DND-41 (cell line): Measurements from ENCODE around the gene TNS3.

Experiments used
- ATAC-seq: fragments of 200-7000 bp; cut with Tn5 transposase; 3 replicates; pipeline ENCODE4 v1.9.1; 2021; ENCODE audit warnings: low read depth; ENCODE audit not compliant: insufficient read depth
- DNase-seq: peaks from one replicate; pipeline ENCODE4 v3.0.0-alpha.2; 2020
- H2AFZ ChIP-seq: 2 replicates; pipeline ENCODE4 v1.6.0; 2012; ENCODE audit warnings: low read depth, low read length
- H3K27ac ChIP-seq: 2 replicates; pipeline ENCODE4 v1.5.1; 2012; ENCODE audit warnings: low read length, inconsistent platforms
- H3K27me3 ChIP-seq: fragments of 200-600 bp; sonication (generic); 2 replicates; pipeline ENCODE4 v1.6.0; 2012; ENCODE audit warnings: low read length, mild to moderate bottlenecking, inconsistent platforms; ENCODE audit not compliant: insufficient read depth, poor library complexity
- H3K36me3 ChIP-seq: 2 replicates; pipeline ENCODE4 v1.5.1; 2012; ENCODE audit warnings: low read length, inconsistent platforms; ENCODE audit not compliant: insufficient read depth
- H3K4me1 ChIP-seq: 2 replicates; pipeline ENCODE4 v1.5.1; 2012; ENCODE audit warnings: mild to moderate bottlenecking, low read length; ENCODE audit not compliant: insufficient read depth
- H3K4me2 ChIP-seq: 2 replicates; pipeline ENCODE4 v1.6.0; 2012; ENCODE audit warnings: mild to moderate bottlenecking, moderate library complexity, low read length, inconsistent platforms; ENCODE audit not compliant: insufficient read depth
- H3K4me3 ChIP-seq, 2 experiments: fragments of 200-600 bp in 1 of 2; shearing (Covaris generic) in 1 of 2; 2 replicates each; pipeline ENCODE4 v1.5.1; 2012 to 2016; ENCODE audit warnings: inconsistent platforms in 2 of 2, low read length in 2 of 2, mild to moderate bottlenecking in 2 of 2, low read depth in 1 of 2, moderate library complexity in 1 of 2
- H3K79me2 ChIP-seq: 2 replicates; pipeline ENCODE4 v1.6.0; 2012; ENCODE audit warnings: low read length, inconsistent platforms; ENCODE audit not compliant: insufficient read depth
- H3K9ac ChIP-seq: 2 replicates; pipeline ENCODE4 v1.6.0; 2012; ENCODE audit warnings: low read depth, mild to moderate bottlenecking, inconsistent platforms, low read length, moderate library complexity
- H3K9me3 ChIP-seq: 2 replicates; pipeline ENCODE4 v1.5.1; 2012; ENCODE audit warnings: low read length, moderate library complexity, mild to moderate bottlenecking, inconsistent platforms; ENCODE audit not compliant: insufficient read depth, severe bottlenecking
- H4K20me1 ChIP-seq: 2 replicates; pipeline ENCODE4 v1.6.0; 2012; ENCODE audit warnings: low read length; ENCODE audit not compliant: insufficient read depth
- EZH2 ChIP-seq: IDR thresholded peaks from 3 replicates; pipeline ENCODE4 v1.6.1; 2012; ENCODE audit warnings: borderline replicate concordance, low read depth, mild to moderate bottlenecking, moderate library complexity, low read length, inconsistent platforms; ENCODE audit not compliant: severe bottlenecking
- TF ChIP-seq, protein P1 (sequence below): IDR thresholded peaks from 2 replicates; pipeline ENCODE4 v1.5.1; 2012; ENCODE audit warnings: borderline replicate concordance, low read length, moderate library complexity, mild to moderate bottlenecking; ENCODE audit not compliant: poor library complexity, severe bottlenecking; ENCODE audit errors: extremely low read depth

The TNS3 gene

DNA sequence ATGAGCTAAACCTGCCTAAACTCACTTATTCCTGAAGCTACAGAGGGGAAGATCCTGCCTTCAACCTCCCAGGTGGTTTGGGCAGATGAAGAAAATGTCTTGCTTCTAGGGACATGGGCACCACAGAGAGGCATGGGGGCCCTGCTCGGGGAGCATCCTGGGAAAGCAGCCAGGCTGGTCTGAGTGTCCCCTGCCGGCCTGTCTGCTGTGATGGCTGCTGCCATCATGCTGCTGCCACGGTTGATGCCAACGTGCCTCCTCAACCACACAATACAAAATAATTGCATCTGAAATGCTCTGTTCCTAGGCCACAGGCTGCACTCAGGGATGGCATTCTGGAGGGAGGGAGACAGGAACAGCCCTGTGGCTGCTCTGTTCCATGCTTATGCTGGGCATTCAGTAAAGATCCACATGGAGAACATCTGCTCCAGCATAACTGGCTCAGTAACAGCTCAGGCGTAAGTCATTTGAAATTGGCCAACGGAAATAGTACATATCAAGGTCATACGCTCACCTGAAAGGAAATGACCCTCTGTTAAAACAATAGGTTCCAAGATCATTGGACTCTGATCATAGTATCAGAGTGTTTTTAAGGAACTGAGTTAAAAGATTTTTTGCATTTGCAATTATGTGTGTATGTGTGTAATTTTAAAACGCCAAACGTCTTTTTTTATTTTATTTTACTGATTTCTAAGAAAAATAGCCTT lies 299.0 kb downstream of the TNS3 start:
- H2AFZ ChIP-seq = no peak overlapping the region
- H3K79me2 ChIP-seq = no peaks in the 10 kb centered on the region
- DNase-seq (no peak), ATAC-seq (no peak)
- H3K9ac ChIP-seq = no peak overlapping the region
- H3K4me2 ChIP-seq = no peak overlapping the region
- no peak for TF ChIP-seq EZH2
- TF ChIP-seq, protein P1, sequence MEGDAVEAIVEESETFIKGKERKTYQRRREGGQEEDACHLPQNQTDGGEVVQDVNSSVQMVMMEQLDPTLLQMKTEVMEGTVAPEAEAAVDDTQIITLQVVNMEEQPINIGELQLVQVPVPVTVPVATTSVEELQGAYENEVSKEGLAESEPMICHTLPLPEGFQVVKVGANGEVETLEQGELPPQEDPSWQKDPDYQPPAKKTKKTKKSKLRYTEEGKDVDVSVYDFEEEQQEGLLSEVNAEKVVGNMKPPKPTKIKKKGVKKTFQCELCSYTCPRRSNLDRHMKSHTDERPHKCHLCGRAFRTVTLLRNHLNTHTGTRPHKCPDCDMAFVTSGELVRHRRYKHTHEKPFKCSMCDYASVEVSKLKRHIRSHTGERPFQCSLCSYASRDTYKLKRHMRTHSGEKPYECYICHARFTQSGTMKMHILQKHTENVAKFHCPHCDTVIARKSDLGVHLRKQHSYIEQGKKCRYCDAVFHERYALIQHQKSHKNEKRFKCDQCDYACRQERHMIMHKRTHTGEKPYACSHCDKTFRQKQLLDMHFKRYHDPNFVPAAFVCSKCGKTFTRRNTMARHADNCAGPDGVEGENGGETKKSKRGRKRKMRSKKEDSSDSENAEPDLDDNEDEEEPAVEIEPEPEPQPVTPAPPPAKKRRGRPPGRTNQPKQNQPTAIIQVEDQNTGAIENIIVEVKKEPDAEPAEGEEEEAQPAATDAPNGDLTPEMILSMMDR = no peak
- H3K27ac ChIP-seq = no peak overlapping the region
- no peaks in the 10 kb centered on the region for H4K20me1 ChIP-seq
- no peak overlapping the region for H3K4me3 ChIP-seq
- H3K36me3 ChIP-seq = no peaks in the 10 kb centered on the region
- H3K9me3 ChIP-seq = peaks cover 11% of the 10 kb centered on the region
- no peaks in the 10 kb centered on the region for H3K4me1 ChIP-seq
- no peaks in the 10 kb centered on the region for H3K27me3 ChIP-seq

- Histone ChIP-seq H4K20me1 (no peaks in the 10 kb centered on the region), H3K4me1 (no peaks in the 10 kb centered on the region), H3K27me3 (no peaks in the 10 kb centered on the region), H2AFZ (no peak overlapping the region), H3K9ac (no peak overlapping the region), H3K36me3 (no peaks in the 10 kb centered on the region), H3K4me3 (no peak overlapping the region), H3K4me2 (no peak overlapping the region), H3K9me3 (peaks cover 11% of the 10 kb centered on the region), H3K79me2 (no peaks in the 10 kb centered on the region), H3K27ac (no peak overlapping the region)
- TF ChIP-seq EZH2 = no peak
- TF ChIP-seq, protein P1 = no peak
- DNase-seq (no peak), ATAC-seq (no peak)
Measured at GRCh38 chr7:47281966-47282643, 299.8 kb downstream of the TNS3 start.

DNA sequence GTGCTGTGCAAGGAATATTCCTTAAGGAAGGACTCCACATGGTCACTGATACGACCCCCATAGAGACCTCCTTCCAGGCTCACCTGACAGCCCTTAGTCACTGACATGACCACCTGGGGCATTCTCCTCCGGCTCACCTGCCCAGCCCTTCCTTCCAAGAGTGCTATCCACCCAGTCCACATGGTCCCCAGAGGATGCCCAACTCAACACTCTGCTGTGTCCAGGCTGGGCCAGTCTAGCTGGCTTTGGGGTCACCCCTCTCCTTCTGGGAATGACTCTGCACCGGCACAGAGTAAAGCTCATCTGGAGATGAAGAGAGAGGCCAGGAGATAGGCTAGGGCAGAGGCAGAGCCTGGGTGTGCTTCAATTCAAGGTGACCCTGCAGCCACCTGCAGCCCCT lies 300.8 kb downstream of the TNS3 start:
- Histone ChIP-seq H3K9me3 (peaks cover 11% of the 10 kb centered on the region), H3K4me1 (no peaks in the 10 kb centered on the region), H3K36me3 (no peaks in the 10 kb centered on the region), H3K27ac (no peak overlapping the region), H2AFZ (no peak overlapping the region), H3K79me2 (no peaks in the 10 kb centered on the region), H3K27me3 (no peaks in the 10 kb centered on the region), H3K4me3 (no peak overlapping the region), H3K9ac (no peak overlapping the region), H4K20me1 (no peaks in the 10 kb centered on the region), H3K4me2 (no peak overlapping the region)
- DNase-seq = no peak
- TF ChIP-seq, protein P1 = no peak
- no peak for TF ChIP-seq EZH2
- ATAC-seq = no peak

DNA sequence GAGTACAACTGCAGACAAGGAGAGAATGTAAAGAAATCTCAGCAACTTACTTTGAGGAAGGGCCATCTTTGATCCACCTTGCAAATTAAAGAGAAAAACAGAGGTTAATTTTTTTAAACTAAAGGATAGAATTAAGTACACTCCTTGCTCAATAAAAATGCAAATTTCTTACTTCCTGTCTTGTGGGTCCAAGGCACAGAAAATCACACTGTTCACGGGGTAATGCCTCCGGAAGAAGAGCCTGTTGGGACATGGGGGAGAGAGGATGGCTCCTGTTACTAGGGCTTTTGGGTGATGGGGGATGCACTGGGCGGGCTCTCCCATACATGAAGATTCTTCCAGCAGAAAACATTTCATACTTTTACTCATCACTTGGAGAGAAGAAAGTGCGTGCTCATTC lies 301.8 kb downstream of the TNS3 start:
- no peak overlapping the region for H3K4me3 ChIP-seq
- no peak overlapping the region for H3K27ac ChIP-seq
- no peak overlapping the region for H3K9ac ChIP-seq
- no peaks in the 10 kb centered on the region for H3K4me1 ChIP-seq
- H3K36me3 ChIP-seq = no peaks in the 10 kb centered on the region
- no peak overlapping the region for H3K4me2 ChIP-seq
- no peaks in the 10 kb centered on the region for H4K20me1 ChIP-seq
- H3K27me3 ChIP-seq = no peaks in the 10 kb centered on the region
- DNase-seq (no peak), ATAC-seq (no peak)
- no peaks in the 10 kb centered on the region for H3K79me2 ChIP-seq
- H2AFZ ChIP-seq = no peak overlapping the region
- peaks cover 11% of the 10 kb centered on the region for H3K9me3 ChIP-seq
- TF ChIP-seq, protein P1 = no peak
- TF ChIP-seq EZH2 = no peak
